ENCODE measurements around the gene PNPT1. TPM values are rescaled to one million over a fixed set of nuclear protein-coding genes. Genes with fewer than 3 reads are reported as not detected.

Gene PNPT1
- total and polyA plus RNA-seq, 2 donors (not counting 3 experiments of a cell fraction or from before 2014, with no cell fraction given) = 6.6 to 32.4 TPM

GRCh38 chr2:55653255-55653654 lies 40.4 kb downstream of the PNPT1 start:
- Histone ChIP-seq H3K4me1 (ENCODE audit: control insufficient read depth, extremely low read depth, insufficient read depth, low read length) (no peaks in the 10 kb centered on the region), H3K9me1 (replicated peaks; ENCODE audit: control insufficient read depth, extremely low read depth, insufficient read depth, low read length) (no peaks in the 10 kb centered on the region), H3K4me3 (replicated peaks in 1 of 3; ENCODE audit: insufficient read depth in 1 of 3, low read depth in 1 of 3, low read length in 3 of 3) (no peak overlapping the region), H3K27ac (ENCODE audit: insufficient read depth, low read depth, low read length) (no peak overlapping the region), H3K9ac (replicated peaks; ENCODE audit: extremely low read depth, insufficient read depth, low read length) (no peak overlapping the region), H3K9me3 (replicated peaks; ENCODE audit: control insufficient read depth, insufficient read depth, low read length) (no peaks in the 10 kb centered on the region), H3K4me2 (ENCODE audit: insufficient read depth, low read length) (no peak overlapping the region), H3K79me2 (ENCODE audit: control insufficient read depth, insufficient read depth, low read length) (no peaks in the 10 kb centered on the region), H3K36me3 (ENCODE audit: control insufficient read depth in 2 of 2, extremely low read depth in 1 of 2, insufficient read depth in 2 of 2, low read length in 2 of 2) (peaks cover 0 to 4% of the 10 kb centered on the region in 2 experiments), H4K20me1 (replicated peaks; ENCODE audit: control insufficient read depth, extremely low read depth, insufficient read depth, low read length) (no peaks in the 10 kb centered on the region), H2AFZ (ENCODE audit: low read depth, low read length) (no peak overlapping the region), H3K27me3 (ENCODE audit: control insufficient read depth in 2 of 2, insufficient read depth in 2 of 2, low read length in 2 of 2) (no peaks in the 10 kb centered on the region)
- dilution Hi-C loops (cut with MboI; ENCODE audit: extremely low pct_ligation_motif_present, low sequenced_read_pairs) = no loop called here
- FAIRE-seq (no peak), DNase-seq (ENCODE audit: low read depth, low spot score) (no peak)
- TF ChIP-seq JUN (IDR thresholded peaks at IDR 0.05; ENCODE audit: borderline replicate concordance, insufficient read depth, insufficient read length, low read depth) (no peak), FOS (IDR thresholded peaks at IDR 0.05; ENCODE audit: borderline replicate concordance, insufficient read depth, low read length) (no peak), EZH2 (IDR thresholded peaks at IDR 0.05; ENCODE audit: borderline replicate concordance, low read depth, low read length, severe bottlenecking) (no peak), POLR2AphosphoS5 (IDR thresholded peaks at IDR 0.05; ENCODE audit: insufficient read depth, low read depth, low read length) (no peak), POLR2A (IDR thresholded peaks at IDR 0.05; ENCODE audit: low read depth, low read length) (no peak), GATA2 (IDR thresholded peaks at IDR 0.05; ENCODE audit: insufficient read depth, insufficient read length, low read depth, low read length) (no peak), CTCF (IDR thresholded peaks at IDR 0.05; ENCODE audit: extremely low read depth in 1 of 2, insufficient read depth in 1 of 2, low read depth in 1 of 2, low read length in 2 of 2) (no peak), MYC (IDR thresholded peaks at IDR 0.05; ENCODE audit: low read depth, low read length) (no peak)
- TF ChIP-seq, protein P1, sequence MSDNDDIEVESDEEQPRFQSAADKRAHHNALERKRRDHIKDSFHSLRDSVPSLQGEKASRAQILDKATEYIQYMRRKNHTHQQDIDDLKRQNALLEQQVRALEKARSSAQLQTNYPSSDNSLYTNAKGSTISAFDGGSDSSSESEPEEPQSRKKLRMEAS (IDR thresholded peaks at IDR 0.05; ENCODE audit: insufficient read depth, insufficient read length) = no peak
- BruUV-seq (replicated peaks) = no TSS peak
- intact Hi-C loops (cut with micrococcal nuclease) = no loop called here
- CTCF ChIA-PET = no interaction called here
- POLR2A ChIA-PET = no interaction called here
